ENCODE measurements around the gene WT1. TPM values are rescaled to one million over a fixed set of nuclear protein-coding genes. Genes with fewer than 3 reads are reported as not detected.

WT1 gene
- total RNA-seq, 4 donors from 2014 or later, result not detected

- Histone ChIP-seq H3K9me3 (no peaks in the 10 kb centered on the region), H3K36me3 (no peaks in the 10 kb centered on the region), H3K4me3 (no peak overlapping the region), H3K27me3 (no peaks in the 10 kb centered on the region), H3K4me1 (no peaks in the 10 kb centered on the region), H3K27ac (no peak overlapping the region)
- intact Hi-C loops (cut with DNase I; ENCODE audit: low total_unique reads), result no loop called here
- DNase-seq, result no peak
- TF ChIP-seq POLR2A (IDR thresholded peaks at IDR 0.05) (no peak), CTCF (IDR thresholded peaks at IDR 0.05 in 4 of 5, conservative IDR thresholded peaks at IDR 0.05 in 1 of 5) (no peak)
- in situ Hi-C loops (cut with MboI; ENCODE audit: low sequenced_read_pairs in 4 of 4), result no loop called here
- no peak for ATAC-seq
Observed at GRCh38 chr11:32344946-32345345, 90.4 kb downstream of the WT1 start.

- no peak overlapping the region for H3K4me3 ChIP-seq
- TF ChIP-seq CTCF (IDR thresholded peaks at IDR 0.05 in 4 of 5, conservative IDR thresholded peaks at IDR 0.05 in 1 of 5), result no peak
- no peak for TF ChIP-seq POLR2A (IDR thresholded peaks at IDR 0.05)
- H3K4me1 ChIP-seq, result no peaks in the 10 kb centered on the region
- no peaks in the 10 kb centered on the region for H3K27me3 ChIP-seq
- in situ Hi-C loops (cut with MboI; ENCODE audit: low sequenced_read_pairs in 4 of 4), result no loop called here
- no peaks in the 10 kb centered on the region for H3K9me3 ChIP-seq
- intact Hi-C loops (cut with DNase I; ENCODE audit: low total_unique reads), result no loop called here
- ATAC-seq, result no peak
- no peaks in the 10 kb centered on the region for H3K36me3 ChIP-seq
- no peak overlapping the region for H3K27ac ChIP-seq
- no peak for DNase-seq
Observed at GRCh38 chr11:32343325-32344008, 91.9 kb downstream of the WT1 start.

- Histone ChIP-seq H3K27me3 (no peaks in the 10 kb centered on the region), H3K4me3 (no peak overlapping the region), H3K4me1 (no peaks in the 10 kb centered on the region), H3K9me3 (no peaks in the 10 kb centered on the region), H3K36me3 (no peaks in the 10 kb centered on the region), H3K27ac (no peak overlapping the region)
- intact Hi-C loops (cut with DNase I; ENCODE audit: low total_unique reads) (no loop called here), in situ Hi-C loops (cut with MboI; ENCODE audit: low sequenced_read_pairs in 4 of 4) (no loop called here)
- no peak for DNase-seq
- TF ChIP-seq POLR2A (IDR thresholded peaks at IDR 0.05), result no peak
- ATAC-seq, result no peak
Observed at GRCh38 chr11:32341620-32342613, 93.4 kb downstream of the WT1 start.

- Histone ChIP-seq H3K27ac (no peak overlapping the region), H3K27me3 (peaks cover 0 to 2% (median 0%) of the 10 kb centered on the region in 3 donors), H3K4me1 (no peaks in the 10 kb centered on the region), H3K4me3 (no peak overlapping the region), H3K36me3 (no peaks in the 10 kb centered on the region), H3K9me3 (no peaks in the 10 kb centered on the region)
- in situ Hi-C loops (cut with MboI; ENCODE audit: low sequenced_read_pairs in 4 of 4), result no loop called here
- no peak for ATAC-seq
- TF ChIP-seq CTCF (IDR thresholded peaks at IDR 0.05 in 4 of 5, conservative IDR thresholded peaks at IDR 0.05 in 1 of 5) (no peak), POLR2A (IDR thresholded peaks at IDR 0.05) (no peak)
- intact Hi-C loops (cut with DNase I; ENCODE audit: low total_unique reads), result no loop called here
- DNase-seq, result no peak
Observed at GRCh38 chr11:32340181-32340580, 95.2 kb downstream of the WT1 start.

Other genes starting within 250 kb of the WT1 start
- 100 to 1,000 TPM; 335 to 393 (median 355) TPM for gene EIF3M, start 148.3 kb upstream of the WT1 start, total RNA-seq

Measured in gastrocnemius medialis (tissue), 4 donors.